HG03575 (cell line): ENCODE data around the gene TCP11L2.
"Not testable (repeated sequence)": the region's sequence is repeated elsewhere in the genome, so short reads cannot be mapped to it uniquely, and the experiment has no call there.

Experiments used
- ATAC-seq: cut with Tn5 transposase; IDR thresholded peaks from one replicate; pipeline ENCODE4 v1.9.1; 2021; ENCODE audit not compliant: unreplicated experiment, insufficient number of reproducible peaks, low FRiP score; ENCODE audit errors: extremely low read depth

Gene TCP11L2

DNA sequence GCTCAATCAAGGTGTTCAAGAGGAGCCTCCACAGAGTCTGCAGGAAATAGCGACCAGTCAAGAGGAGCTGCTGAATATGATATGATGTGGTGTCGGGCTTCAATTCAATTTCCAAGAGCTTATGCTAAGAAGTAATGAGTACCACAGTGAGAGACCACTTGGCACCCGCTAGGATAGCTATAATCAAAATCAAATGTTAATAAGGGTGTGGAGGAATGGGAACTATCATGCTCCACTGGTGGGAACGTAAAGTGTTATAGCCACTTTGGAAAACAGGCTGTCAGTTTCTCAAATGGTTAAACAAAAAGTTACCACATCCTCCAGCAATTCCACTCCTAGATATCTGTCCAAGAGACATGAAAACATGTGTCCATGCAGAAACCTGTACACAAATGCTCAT is 61.7 kb downstream of the TCP11L2 start:
- ATAC-seq = no peak

DNA sequence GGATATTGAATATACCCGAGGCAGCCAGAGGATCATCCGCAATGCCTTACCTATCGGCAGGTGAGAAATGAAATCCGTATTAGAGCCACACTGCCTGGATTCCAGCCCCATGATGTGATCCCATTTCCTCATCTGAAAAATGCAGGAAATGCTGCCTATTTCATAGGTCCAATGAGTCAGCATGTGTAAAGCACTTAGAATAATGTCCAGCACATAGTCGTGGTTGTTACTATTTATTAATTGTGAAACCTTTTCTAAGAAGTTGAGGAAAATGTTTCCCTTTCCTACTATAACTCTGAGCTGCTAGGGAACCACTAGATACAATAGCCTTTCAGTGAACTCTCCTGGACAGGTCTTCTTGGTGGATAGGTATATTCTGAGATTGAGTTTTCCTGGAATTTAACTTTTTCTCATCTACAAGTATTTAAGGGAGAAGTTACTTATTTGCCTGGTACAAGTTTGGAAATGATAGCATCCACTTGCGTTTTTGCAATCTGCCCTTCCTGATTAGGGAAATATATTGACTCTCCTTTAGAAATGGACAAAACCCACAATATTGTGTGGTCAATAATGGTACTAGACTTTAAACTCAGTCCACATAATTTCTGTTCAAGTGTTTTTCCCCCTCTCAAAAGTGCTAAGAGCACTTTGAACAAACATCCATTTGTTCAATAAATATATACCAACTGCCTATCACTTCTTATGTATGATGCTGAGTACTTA is 67.3 kb downstream of the TCP11L2 start:
- ATAC-seq = no peak

DNA sequence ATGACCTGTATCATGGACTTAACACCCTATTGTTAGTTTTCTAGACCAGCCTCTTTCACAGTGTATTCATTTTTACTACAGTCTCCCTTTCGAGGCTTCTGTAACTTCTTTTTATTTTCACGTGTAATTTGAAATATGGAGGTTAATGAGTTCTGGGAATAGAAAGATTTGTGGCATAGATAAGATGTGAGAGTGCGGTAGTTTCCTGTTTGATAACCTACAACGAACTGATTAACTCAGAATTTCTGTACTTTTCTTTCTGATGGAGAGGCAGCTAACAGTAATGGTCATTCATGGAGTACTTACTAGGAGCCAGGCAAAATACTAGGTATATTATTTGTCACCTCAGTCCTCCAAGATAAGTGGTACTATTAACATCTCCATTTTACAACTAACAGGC is 76.3 kb downstream of the TCP11L2 start:
- ATAC-seq = no peak

DNA sequence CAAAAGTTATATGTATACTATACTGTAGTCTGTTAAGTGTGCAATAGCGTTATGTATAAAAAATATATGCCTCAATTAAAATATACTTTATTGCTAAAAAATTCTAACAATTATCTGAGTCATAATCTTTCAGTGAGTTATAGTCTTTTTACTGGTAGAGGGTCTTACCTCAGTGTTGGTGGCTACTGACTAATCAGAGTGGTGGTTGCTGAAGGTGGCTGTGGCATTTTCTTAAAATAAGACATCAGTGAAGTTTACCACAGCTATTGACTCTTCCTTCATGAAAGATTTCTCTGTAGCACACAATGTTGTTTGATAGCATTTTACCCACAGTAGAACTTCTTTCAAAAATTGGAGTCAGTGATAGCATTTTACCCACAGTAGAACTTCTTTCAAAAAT is 78.4 kb downstream of the TCP11L2 start:
- no peak for ATAC-seq

DNA sequence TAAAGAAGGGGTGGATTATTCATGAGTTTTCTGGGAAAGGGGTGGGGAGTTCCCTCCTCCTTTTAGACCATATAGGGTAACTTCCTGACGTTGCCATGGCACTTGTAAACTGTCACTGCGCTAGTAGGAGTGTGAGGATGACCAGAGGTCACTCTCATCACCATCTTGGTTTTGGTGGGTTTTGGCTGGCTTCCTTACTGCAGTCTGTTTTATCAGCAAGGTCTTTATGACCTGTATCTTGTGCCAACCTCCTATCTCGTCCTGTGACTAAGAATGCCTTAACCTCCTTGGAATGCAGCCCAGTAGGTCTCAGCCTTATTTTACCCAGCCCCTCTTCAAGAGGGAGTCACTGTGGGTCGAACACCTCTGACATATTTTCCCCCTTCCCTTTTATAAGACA is 79.3 kb downstream of the TCP11L2 start:
- ATAC-seq = not testable (repeated sequence)

DNA sequence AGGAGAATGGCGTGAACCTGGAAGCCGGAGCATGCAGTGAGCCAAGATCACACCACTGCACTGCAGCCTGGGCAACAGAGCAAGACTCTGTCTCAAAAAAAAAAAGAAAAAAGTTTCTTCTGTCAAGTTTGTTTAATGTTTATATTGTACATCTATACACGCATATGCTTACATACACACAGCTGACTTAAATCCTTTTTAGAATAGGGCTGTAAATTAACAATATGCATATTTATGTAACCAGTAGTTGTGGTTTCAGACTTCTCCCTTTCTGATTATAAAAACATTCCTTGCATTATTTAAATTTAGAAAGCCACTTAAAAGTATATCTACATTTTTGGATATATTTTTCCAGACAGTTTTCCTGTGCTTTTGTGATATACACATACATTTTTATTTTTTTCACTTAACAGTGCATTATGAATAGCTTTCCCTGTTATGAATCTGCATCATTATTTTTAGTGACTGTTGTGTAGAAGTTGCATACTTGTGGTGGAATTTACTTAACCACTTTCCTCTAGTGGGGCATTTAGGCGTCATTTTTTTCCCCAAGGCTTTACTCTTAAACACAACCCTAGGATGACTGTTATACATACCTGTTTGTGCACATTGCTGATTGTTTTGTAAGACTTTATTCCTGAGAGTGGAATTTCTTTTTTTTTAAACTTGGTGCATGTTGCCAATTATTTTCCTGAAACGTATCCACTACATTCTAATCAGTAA is 84.4 kb downstream of the TCP11L2 start:
- no peak for ATAC-seq

DNA sequence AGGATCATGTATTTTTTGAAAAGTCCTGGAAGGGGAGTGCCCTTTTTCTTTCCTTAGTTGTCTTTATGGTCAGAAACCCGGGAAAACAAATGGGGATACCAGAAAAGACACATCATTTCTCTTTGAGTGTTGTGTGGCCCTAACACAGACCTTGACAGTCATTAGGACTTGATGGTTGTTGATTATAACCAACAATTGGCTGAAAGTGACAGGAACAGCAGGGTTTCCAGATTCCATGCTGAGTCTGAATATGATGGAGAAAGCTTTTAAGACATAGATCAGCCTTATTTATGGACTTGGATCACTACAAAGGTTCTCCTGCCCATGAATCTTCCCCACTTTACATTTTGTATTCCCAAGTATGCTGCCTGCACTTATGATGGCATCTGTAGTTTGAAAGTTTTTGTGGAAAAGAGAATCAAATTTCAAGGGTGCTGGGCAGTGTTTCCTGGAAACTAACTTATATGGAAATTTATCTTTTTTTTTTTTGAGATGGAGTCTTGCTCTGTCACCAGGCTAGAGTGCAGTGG is 85.4 kb downstream of the TCP11L2 start:
- ATAC-seq = no peak

DNA sequence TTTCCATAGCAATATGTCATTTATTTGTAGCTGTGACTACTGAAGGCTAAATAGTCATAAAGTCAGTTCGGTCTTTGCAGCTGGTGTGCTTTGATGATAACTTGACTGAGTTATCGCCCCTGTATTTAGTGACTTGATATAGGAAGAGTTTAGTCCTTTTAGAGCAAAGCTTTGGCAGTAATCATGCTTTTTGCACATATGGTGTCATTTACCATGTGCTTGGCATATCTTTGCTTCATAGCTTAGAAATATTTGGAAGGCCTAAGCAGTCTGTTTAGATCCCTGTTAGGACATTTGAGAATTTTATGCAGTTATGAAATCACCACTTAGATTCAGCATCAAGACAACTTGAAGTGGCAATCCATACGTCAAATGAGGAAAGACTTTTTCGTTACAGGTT is 86.6 kb downstream of the TCP11L2 start:
- no peak for ATAC-seq

DNA sequence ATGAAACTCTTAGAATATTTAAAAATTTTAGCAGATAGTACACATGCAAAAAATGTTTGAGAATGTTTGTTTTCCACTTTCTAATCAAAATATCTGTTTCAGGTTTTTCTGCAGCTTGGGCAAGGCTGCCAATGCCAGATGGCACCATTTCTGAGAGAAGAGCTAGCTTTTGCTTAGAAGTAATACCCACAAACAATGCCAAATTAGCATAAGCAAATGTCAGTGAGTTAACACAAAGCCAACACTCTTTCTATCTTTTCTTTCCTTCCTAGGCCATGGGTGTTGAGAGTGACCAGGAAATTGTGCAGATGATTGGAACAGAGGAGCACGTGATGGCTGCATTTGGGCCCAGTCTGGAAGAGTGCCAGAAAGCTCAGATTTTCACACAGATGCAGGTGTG is 90.2 kb downstream of the TCP11L2 start:
- ATAC-seq = no peak
